ENCODE results near the gene MSH4.

- TF ChIP-seq CTCF (IDR thresholded peaks at IDR 0.05 in 8 of 11, conservative IDR thresholded peaks at IDR 0.05 in 3 of 11) (no peak), POLR2A (IDR thresholded peaks at IDR 0.05) (no peak), POLR2AphosphoS5 (IDR thresholded peaks at IDR 0.05) (no peak)
These were observed 59.1 kb downstream of the MSH4 start for GRCh38 chr1:75855734-75856133.

Measured in spleen (tissue), 7 donors.